Measurements from ENCODE around the gene ATP6V0E1.

The ATP6V0E1 gene

DNA sequence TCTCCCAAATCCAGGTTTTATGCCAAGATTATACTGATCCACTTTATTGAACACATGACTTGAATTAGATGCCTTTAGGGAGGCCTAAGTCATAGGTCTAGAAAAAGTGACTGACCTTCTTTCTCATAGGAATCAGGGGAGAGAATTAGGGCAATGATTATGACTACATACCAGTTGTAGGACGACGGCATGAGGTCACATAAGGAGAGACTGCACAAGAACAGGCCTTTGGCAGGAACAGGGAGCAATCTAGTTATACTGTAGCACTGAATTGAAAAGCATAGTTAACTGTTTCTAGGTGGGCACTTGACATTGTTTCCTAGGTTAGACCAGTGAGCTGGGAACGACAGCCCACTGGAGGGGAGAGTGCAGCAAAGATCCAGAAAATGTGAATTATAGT is 95.3 kb downstream of the ATP6V0E1 start:
- no peak overlapping the region for H3K27ac ChIP-seq
- CTCF ChIA-PET: no interaction called here
- TF ChIP-seq CTCF (conservative IDR thresholded peaks at IDR 0.05; ENCODE audit: low read depth): no peak
- no peak for DNase-seq (ENCODE audit: low spot score)
- POLR2A ChIA-PET (ENCODE audit: low non-redundant PET): no interaction called here

All from RWPE1 (cell line).